Neural progenitor cell (in vitro differentiated cells): ENCODE measurements around the gene SNX20. TPM values are rescaled to one million over a fixed set of nuclear protein-coding genes. Genes with fewer than 3 reads are reported as not detected.
A peak's percentile ranks its signal among the peaks of the same experiment; 100 is the strongest.

Experiments
- DNase-seq: peaks from one replicate; pipeline ENCODE4 v3.0.0-alpha.2; 2016; ENCODE audit warnings: low spot score
- H2AFZ ChIP-seq: fragments of 200-600 bp; sonication (generic); replicated peaks from 2 replicates; pipeline ENCODE4 v1.6.1; 2016; ENCODE audit warnings: antibody characterized with exemption
- H3F3A ChIP-seq: fragments of 200-600 bp; sonication (generic); 2 replicates; pipeline ENCODE4 v1.6.1; 2016; ENCODE audit warnings: antibody characterized with exemption, low read depth
- H3K27ac ChIP-seq: fragments of 200-600 bp; sonication (generic); 2 replicates; pipeline ENCODE4 v1.5.1; 2016; ENCODE audit warnings: mild to moderate bottlenecking
- H3K27me3 ChIP-seq: fragments of 200-600 bp; sonication (generic); 2 replicates; pipeline ENCODE4 v1.6.1; 2016; ENCODE audit warnings: mild to moderate bottlenecking, moderate library complexity
- H3K36me3 ChIP-seq: fragments of 200-600 bp; sonication (generic); 2 replicates; pipeline ENCODE4 v1.5.1; 2016
- H3K4me1 ChIP-seq: fragments of 200-600 bp; sonication (generic); 2 replicates; pipeline ENCODE4 v1.6.1; 2016; ENCODE audit warnings: mixed run types
- H3K4me2 ChIP-seq: fragments of 200-600 bp; sonication (generic); 2 replicates; pipeline ENCODE4 v1.6.1; 2016
- H3K4me3 ChIP-seq: fragments of 200-600 bp; sonication (generic); 2 replicates; pipeline ENCODE4 v1.5.1; 2016
- H3K79me2 ChIP-seq: fragments of 200-600 bp; sonication (generic); 2 replicates; pipeline ENCODE4 v1.6.1; 2016; ENCODE audit warnings: low read depth
- H3K9ac ChIP-seq: fragments of 200-600 bp; sonication (generic); 2 replicates; pipeline ENCODE4 v1.6.1; 2016
- H3K9me3 ChIP-seq: fragments of 200-600 bp; sonication (generic); 2 replicates; pipeline ENCODE4 v1.5.1; 2016; ENCODE audit warnings: low read depth
- H4K20me1 ChIP-seq: fragments of 200-600 bp; sonication (generic); 2 replicates; pipeline ENCODE4 v1.6.1; 2016; ENCODE audit warnings: low read depth
- H3K27ac Mint-ChIP-seq: 3 replicates; pipeline ENCODE4 v1.8.0; 2021; ENCODE audit warnings: mixed read lengths
- H3K27me3 Mint-ChIP-seq: 2 replicates; pipeline ENCODE4 v1.8.0; 2022; ENCODE audit warnings: low read depth, mild to moderate bottlenecking, inconsistent platforms, moderate library complexity, mixed read lengths; ENCODE audit not compliant: insufficient read depth
- H3K36me3 Mint-ChIP-seq: 3 replicates; pipeline ENCODE4 v1.8.0; 2021; ENCODE audit warnings: mixed read lengths
- H3K4me1 Mint-ChIP-seq: 3 replicates; pipeline ENCODE4 v1.8.0; 2021; ENCODE audit warnings: mixed read lengths
- H3K4me3 Mint-ChIP-seq: 3 replicates; pipeline ENCODE4 v1.8.0; 2021; ENCODE audit warnings: mild to moderate bottlenecking, moderate library complexity, mixed read lengths
- H3K9me3 Mint-ChIP-seq: 3 replicates; pipeline ENCODE4 v1.8.0; 2020; ENCODE audit warnings: mixed read lengths
- CTCF ChIP-seq: fragments of 200-600 bp; sonication (generic); IDR thresholded peaks from 2 replicates; pipeline ENCODE4 v1.5.1; 2017; ENCODE audit warnings: antibody characterized with exemption, mild to moderate bottlenecking
- EZH2 ChIP-seq: fragments of 200-600 bp; sonication (generic); IDR thresholded peaks from 2 replicates; pipeline ENCODE4 v1.6.1; 2017; ENCODE audit warnings: antibody characterized with exemption, mild to moderate bottlenecking, moderate library complexity
- EZH2phosphoT487 ChIP-seq: fragments of 200-600 bp; sonication (generic); IDR thresholded peaks from 2 replicates; pipeline ENCODE4 v1.6.1; 2017; ENCODE audit warnings: antibody characterized with exemption
- total RNA-seq: library from RNA; depleted of rRNA; stranded (reverse); fragments of >200 nt; gene quantifications from 2 replicates; pipeline ENCODE4 v1.2.3, GENCODE V29; 2015; ENCODE audit warnings: low replicate concordance

Gene SNX20
- total RNA-seq, 1 donor from 2014 or later, result not detected

GRCh38 chr16:50624449-50624970, 56.6 kb downstream of the SNX20 start:
- H2AFZ ChIP-seq, result no peak overlapping the region
- no peak overlapping the region for H3K27ac ChIP-seq
- no peaks in the 10 kb centered on the region for H3K9me3 ChIP-seq
- H3K4me3 Mint-ChIP-seq, result no peak overlapping the region
- no peaks in the 10 kb centered on the region for H3F3A ChIP-seq
- H3K4me2 ChIP-seq, result no peak overlapping the region
- no peak for DNase-seq
- H3K79me2 ChIP-seq, result no peaks in the 10 kb centered on the region
- TF ChIP-seq EZH2phosphoT487, result no peak
- TF ChIP-seq CTCF, result no peak
- no peak for TF ChIP-seq EZH2
- no peak overlapping the region for H3K4me3 ChIP-seq
- H3K4me1 Mint-ChIP-seq, result peaks cover 4% of the 10 kb centered on the region
- H3K36me3 ChIP-seq, result no peaks in the 10 kb centered on the region
- no peaks in the 10 kb centered on the region for H3K4me1 ChIP-seq
- H3K27me3 Mint-ChIP-seq, result peaks cover 11% of the 10 kb centered on the region
- peaks cover 28% of the 10 kb centered on the region for H3K36me3 Mint-ChIP-seq
- H4K20me1 ChIP-seq, result no peaks in the 10 kb centered on the region
- H3K9me3 Mint-ChIP-seq, result no peaks in the 10 kb centered on the region
- H3K9ac ChIP-seq, result no peak overlapping the region
- no peaks in the 10 kb centered on the region for H3K27me3 ChIP-seq
- H3K27ac Mint-ChIP-seq, result peak overlapping the region; percentile 58

- H3K27ac ChIP-seq, result no peak overlapping the region
- Mint-ChIP-seq H3K36me3 (peaks cover 28% of the 10 kb centered on the region), H3K4me1 (peaks cover 15% of the 10 kb centered on the region), H3K4me3 (no peak overlapping the region), H3K9me3 (no peaks in the 10 kb centered on the region), H3K27me3 (peaks cover 11% of the 10 kb centered on the region), H3K27ac (no peak overlapping the region)
- H3K4me3 ChIP-seq, result no peak overlapping the region
- no peaks in the 10 kb centered on the region for H3F3A ChIP-seq
- no peak overlapping the region for H3K9ac ChIP-seq
- no peaks in the 10 kb centered on the region for H3K4me1 ChIP-seq
- no peaks in the 10 kb centered on the region for H4K20me1 ChIP-seq
- H2AFZ ChIP-seq, result no peak overlapping the region
- TF ChIP-seq EZH2, result no peak
- no peak for TF ChIP-seq EZH2phosphoT487
- no peak for TF ChIP-seq CTCF
- DNase-seq, result no peak
- no peaks in the 10 kb centered on the region for H3K27me3 ChIP-seq
- H3K79me2 ChIP-seq, result no peaks in the 10 kb centered on the region
- no peak overlapping the region for H3K4me2 ChIP-seq
- H3K9me3 ChIP-seq, result no peaks in the 10 kb centered on the region
- H3K36me3 ChIP-seq, result no peaks in the 10 kb centered on the region
These were observed 58.3 kb downstream of the SNX20 start for GRCh38 chr16:50622643-50623369.

DNA sequence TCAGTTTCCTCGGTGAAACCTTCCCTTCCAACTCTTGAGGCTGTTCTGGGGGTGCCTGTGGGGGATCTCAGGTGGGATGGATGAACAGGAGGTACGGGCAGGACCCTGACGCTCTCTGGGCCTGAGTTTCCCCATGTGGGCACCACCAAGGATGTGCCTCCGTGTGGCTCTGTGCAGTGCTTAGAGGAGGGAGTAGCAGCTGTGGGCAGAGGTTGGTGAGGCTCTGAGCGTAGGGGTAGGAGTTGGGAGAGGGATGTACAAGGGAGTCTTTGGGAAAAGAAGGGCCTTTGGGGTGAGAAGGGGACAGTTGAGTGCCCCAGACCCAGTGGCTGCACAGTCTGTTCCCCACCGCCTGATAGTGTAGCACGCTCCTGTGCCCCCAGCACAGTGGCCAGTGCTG, 59.1 kb downstream of the SNX20 start:
- peaks cover 20% of the 10 kb centered on the region for H3K4me1 Mint-ChIP-seq
- DNase-seq, result no peak
- no peaks in the 10 kb centered on the region for H3K9me3 Mint-ChIP-seq
- peaks cover 11% of the 10 kb centered on the region for H3K27me3 Mint-ChIP-seq
- no peaks in the 10 kb centered on the region for H3K9me3 ChIP-seq
- no peak overlapping the region for H3K4me2 ChIP-seq
- H3F3A ChIP-seq, result no peaks in the 10 kb centered on the region
- TF ChIP-seq EZH2phosphoT487 (no peak), EZH2 (no peak), CTCF (no peak)
- no peak overlapping the region for H3K4me3 ChIP-seq
- H4K20me1 ChIP-seq, result no peaks in the 10 kb centered on the region
- H3K79me2 ChIP-seq, result no peaks in the 10 kb centered on the region
- H3K27ac ChIP-seq, result no peak overlapping the region
- H3K36me3 ChIP-seq, result no peaks in the 10 kb centered on the region
- H3K27me3 ChIP-seq, result no peaks in the 10 kb centered on the region
- H3K4me1 ChIP-seq, result no peaks in the 10 kb centered on the region
- H3K27ac Mint-ChIP-seq, result no peak overlapping the region
- no peak overlapping the region for H3K4me3 Mint-ChIP-seq
- no peak overlapping the region for H2AFZ ChIP-seq
- H3K36me3 Mint-ChIP-seq, result peaks cover 26% of the 10 kb centered on the region
- H3K9ac ChIP-seq, result no peak overlapping the region

Other genes with a start within 250 kb of the SNX20 start
- gene NKD1, start 132.9 kb downstream of the SNX20 start, total RNA-seq, result 3.3 and 5.3 TPM in 2 replicates
- 0.22 TPM in 1 of 2 replicates, not detected in the other for gene NOD2, start 12.3 kb upstream of the SNX20 start, total RNA-seq
- gene CYLD, start 60.8 kb upstream of the SNX20 start, total RNA-seq, result 12.5 and 22.0 TPM in 2 replicates